GM10248 (cell line): ENCODE results near the gene SMYD3.

Experiments
- CTCF ChIA-PET: fragments of 300-600 bp; sonication (Branson Sonifier 250); formaldehyde crosslinking; extraction: SDS; loops from one replicate; lab custom pipeline; 2021; ENCODE audit warnings: antibody characterized with exemption; lab: Yijun Ruan, JAX
- POLR2A ChIA-PET: fragments of 350-650 bp; sonication (Branson Sonifier 250); formaldehyde crosslinking; extraction: SDS; loops from one replicate; lab custom pipeline; 2020; ENCODE audit warnings: antibody characterized with exemption; lab: Yijun Ruan, JAX
- DNase-seq: peaks from one replicate; pipeline ENCODE4 v3.0.0; 2012; ENCODE audit errors: extremely low spot score
- CTCF ChIP-seq: IDR thresholded peaks from 2 replicates; pipeline ENCODE4 v1.5.1; 2012; ENCODE audit warnings: mild to moderate bottlenecking, low read depth; ENCODE audit errors: extremely low read depth, missing control alignments, control extremely low read depth

SMYD3 gene

GRCh38 chr1:246086191-246086590 is 420.9 kb downstream of the SMYD3 start:
- DNase-seq: no peak
- TF ChIP-seq CTCF: no peak
- CTCF ChIA-PET: no interaction called here
- POLR2A ChIA-PET: no interaction called here

- CTCF ChIA-PET: no interaction called here
- TF ChIP-seq CTCF: no peak
- POLR2A ChIA-PET: no interaction called here
- DNase-seq: no peak
Observed at GRCh38 chr1:246083416-246083815, 423.7 kb downstream of the SMYD3 start.

- TF ChIP-seq CTCF: no peak
- CTCF ChIA-PET: interaction anchor here (1.3 kb wide), 2 partner anchors 13 to 30 kb away, joined by 3 to 4 read pairs; no protein-coding TSS in a partner anchor
- POLR2A ChIA-PET: no interaction called here
Observed at GRCh38 chr1:246081856-246082668, 425.0 kb downstream of the SMYD3 start.

GRCh38 chr1:246081138-246081702 is 425.9 kb downstream of the SMYD3 start:
- no peak for TF ChIP-seq CTCF
- ChIA-PET CTCF (interaction anchor here (1.3 to 2.2 kb wide), 3 partner anchors 14 to 31 kb away, joined by 3 to 10 read pairs (median 4); no protein-coding TSS in a partner anchor), POLR2A (no interaction called here)
- no peak for DNase-seq

More at GRCh38 chr1:246081856-246082668, 425.0 kb downstream of the SMYD3 start:
- DNase-seq: no peak

- no peak for DNase-seq
- ChIA-PET POLR2A (no interaction called here), CTCF (interaction anchor here (2.2 kb wide), 1 partner anchor 13 kb away, joined by 10 read pairs; no protein-coding TSS in a partner anchor)
- TF ChIP-seq CTCF: no peak
Observed at GRCh38 chr1:246080031-246080430, 427.0 kb downstream of the SMYD3 start.

- POLR2A ChIA-PET: no interaction called here
- CTCF ChIA-PET: no interaction called here
- no peak for TF ChIP-seq CTCF
- no peak for DNase-seq
Observed at GRCh38 chr1:246078888-246079252, 428.2 kb downstream of the SMYD3 start.
